H1 (cell line): ENCODE measurements around the gene LAMA4. TPM values are rescaled to one million over a fixed set of nuclear protein-coding genes. Genes with fewer than 3 reads are reported as not detected.

Experiments
- CTCF ChIA-PET: fragments of 300-600 bp; sonication (Branson Sonifier 250); formaldehyde crosslinking; loops from one replicate; lab custom pipeline; 2021; ENCODE audit not compliant: partially characterized antibody; lab: Charles Lee
- POLR2A ChIA-PET: fragments of 300-600 bp; sonication (Branson Sonifier 250); formaldehyde crosslinking; loops from one replicate; lab custom pipeline; 2021; ENCODE audit warnings: inconsistent platforms; ENCODE audit not compliant: partially characterized antibody; lab: Charles Lee
- DNase-seq, 2 experiments: peaks; one replicate each; pipeline versions ENCODE4 v3.0.0 to v3.0.0-alpha.2; 2010 to 2022; ENCODE audit warnings: low spot score in 2 of 2, low read depth in 1 of 2, mixed read lengths in 1 of 2
- FAIRE-seq: peaks from 2 replicates; lab custom pipeline; 2011; peaks lifted over from hg19 to GRCh38; lab: Jason Lieb, UNC
- H2AFZ ChIP-seq: 2 replicates; pipeline ENCODE4 v1.8.1; 2012; ENCODE audit warnings: low read length, inconsistent platforms
- H2AK5ac ChIP-seq: 2 replicates; pipeline ENCODE4 v1.6.1; 2013; ENCODE audit warnings: low read depth, low read length
- H2BK120ac ChIP-seq: replicated peaks from 2 replicates; pipeline ENCODE3; 2013; ENCODE audit warnings: low read depth, low read length, inconsistent platforms
- H2BK12ac ChIP-seq: 2 replicates; pipeline ENCODE4 v1.6.1; 2013; ENCODE audit warnings: low read depth, low read length
- H2BK15ac ChIP-seq: 2 replicates; pipeline ENCODE4 v1.6.1; 2013; ENCODE audit warnings: low read length
- H2BK20ac ChIP-seq: 2 replicates; pipeline ENCODE4 v1.6.1; 2013; ENCODE audit warnings: low read length
- H2BK5ac ChIP-seq: 2 replicates; pipeline ENCODE4 v1.6.1; 2013; ENCODE audit warnings: low read depth, low read length
- H3K14ac ChIP-seq: 2 replicates; pipeline ENCODE4 v1.6.1; 2013; ENCODE audit warnings: inconsistent platforms; ENCODE audit not compliant: insufficient read length
- H3K18ac ChIP-seq: 2 replicates; pipeline ENCODE4 v1.6.1; 2013; ENCODE audit warnings: low read length; ENCODE audit errors: extremely low read depth
- H3K23ac ChIP-seq: 2 replicates; pipeline ENCODE4 v1.6.1; 2013; ENCODE audit warnings: inconsistent platforms; ENCODE audit not compliant: insufficient read length
- H3K23me2 ChIP-seq: 2 replicates; pipeline ENCODE4 v1.6.1; 2013; ENCODE audit warnings: low read depth, low read length
- H3K27ac ChIP-seq: 2 replicates; pipeline ENCODE4 v1.6.1; 2011; ENCODE audit warnings: low read depth, low read length, inconsistent platforms
- H3K27me3 ChIP-seq, 4 experiments: replicated peaks in 1 of 4; 1 replicate in 1 of 4; 2 replicates in 3 of 4; pipeline versions ENCODE4 v1.6.1 to v1.8.1; 2011 to 2013; ENCODE audit warnings: low read length in 3 of 4, mild to moderate bottlenecking in 3 of 4, inconsistent platforms in 2 of 4, mixed read lengths in 2 of 4, moderate library complexity in 1 of 4; ENCODE audit not compliant: control insufficient read depth in 3 of 4, insufficient read depth in 3 of 4; ENCODE audit errors: extremely low read depth in 1 of 4
- H3K36me3 ChIP-seq, 4 experiments: 2 replicates each; pipeline versions ENCODE4 v1.6.1 to v1.8.1; 2011 to 2013; ENCODE audit warnings: mild to moderate bottlenecking in 4 of 4, low read length in 3 of 4, moderate library complexity in 2 of 4, control low read depth in 1 of 4, inconsistent platforms in 1 of 4; ENCODE audit not compliant: insufficient read depth in 4 of 4, control insufficient read depth in 2 of 4
- H3K4ac ChIP-seq: replicated peaks from 2 replicates; pipeline ENCODE3; 2013; ENCODE audit warnings: low read length, low read depth, mixed read lengths, inconsistent platforms; ENCODE audit not compliant: insufficient read length
- H3K4me1 ChIP-seq, 4 experiments: replicated peaks in 1 of 4; 1 replicate in 1 of 4; 2 replicates in 3 of 4; pipeline versions ENCODE4 v1.6.1 to v1.8.1; 2011 to 2013; ENCODE audit warnings: low read length in 3 of 4, inconsistent platforms in 2 of 4, mixed read lengths in 1 of 4; ENCODE audit not compliant: insufficient read depth in 4 of 4, control insufficient read depth in 3 of 4
- H3K4me2 ChIP-seq, 2 experiments: 2 replicates each; pipeline versions ENCODE4 v1.6.1 to v1.8.1; 2011 to 2013; ENCODE audit warnings: low read depth in 2 of 2, low read length in 2 of 2, control low read depth in 1 of 2, inconsistent platforms in 1 of 2, mild to moderate bottlenecking in 1 of 2; ENCODE audit not compliant: insufficient read depth in 1 of 2
- H3K4me3 ChIP-seq, 4 experiments: fragments of 200-600, 300-600 bp in 1 of 4; sonication (generic), shearing (Covaris generic), sonication (Bioruptor Twin) in 1 of 4; 2 replicates each; pipeline versions ENCODE4 v1.5.1 to v1.8.1; 2011 to 2016; ENCODE audit warnings: low read length in 4 of 4, low read depth in 3 of 4, control low read depth in 2 of 4, inconsistent platforms in 2 of 4, mild to moderate bottlenecking in 2 of 4, mixed read lengths in 1 of 4, moderate library complexity in 1 of 4; ENCODE audit not compliant: insufficient read depth in 2 of 4; ENCODE audit errors: extremely low read depth in 1 of 4
- H3K56ac ChIP-seq: replicated peaks from 2 replicates; pipeline ENCODE3; 2013; ENCODE audit warnings: low read depth, mild to moderate bottlenecking, mixed read lengths, low read length, inconsistent platforms; ENCODE audit not compliant: insufficient read length
- H3K79me1 ChIP-seq: 2 replicates; pipeline ENCODE4 v1.6.1; 2013; ENCODE audit warnings: low read depth, low read length, control low read depth
- H3K79me2 ChIP-seq, 2 experiments: 2 replicates each; pipeline versions ENCODE4 v1.6.1 to v1.8.1; 2012 to 2013; ENCODE audit warnings: low read length in 2 of 2, mild to moderate bottlenecking in 2 of 2, inconsistent platforms in 1 of 2; ENCODE audit not compliant: insufficient read depth in 2 of 2, control insufficient read depth in 1 of 2
- H3K9ac ChIP-seq, 4 experiments: replicated peaks in 1 of 4; 1 replicate in 1 of 4; 2 replicates in 3 of 4; pipeline versions ENCODE4 v1.6.1 to v1.8.1; 2011 to 2013; ENCODE audit warnings: low read depth in 3 of 4, low read length in 3 of 4, control low read depth in 2 of 4, mild to moderate bottlenecking in 2 of 4, moderate library complexity in 2 of 4, inconsistent platforms in 1 of 4; ENCODE audit errors: extremely low read depth in 1 of 4
- H3K9me3 ChIP-seq, 2 experiments: 2 replicates each; pipeline versions ENCODE4 v1.6.1 to v1.8.1; 2012 to 2013; ENCODE audit warnings: mild to moderate bottlenecking in 2 of 2, moderate library complexity in 2 of 2, control low read depth in 1 of 2, inconsistent platforms in 1 of 2, low read depth in 1 of 2, low read length in 1 of 2, mixed read lengths in 1 of 2; ENCODE audit not compliant: insufficient read depth in 2 of 2
- H4K20me1 ChIP-seq, 2 experiments: replicated peaks in 1 of 2; 2 replicates each; pipeline versions ENCODE3 to v1.8.1; 2011 to 2013; ENCODE audit warnings: inconsistent platforms in 2 of 2, low read length in 2 of 2, mild to moderate bottlenecking in 1 of 2; ENCODE audit not compliant: insufficient read depth in 2 of 2, control insufficient read depth in 1 of 2
- H4K5ac ChIP-seq: 2 replicates; pipeline ENCODE4 v1.6.1; 2013; ENCODE audit warnings: low read length, low read depth, mixed read lengths, inconsistent platforms; ENCODE audit not compliant: insufficient read length
- H4K8ac ChIP-seq: 2 replicates; pipeline ENCODE4 v1.8.0; 2013; ENCODE audit warnings: mild to moderate bottlenecking, moderate library complexity, low read length, inconsistent platforms; ENCODE audit not compliant: insufficient read depth; ENCODE audit errors: extremely low read depth
- H4K91ac ChIP-seq: replicated peaks from 2 replicates; pipeline ENCODE3; 2013; ENCODE audit warnings: low read length, mixed read lengths, inconsistent platforms; ENCODE audit not compliant: insufficient read length
- ATF3 ChIP-seq: IDR thresholded peaks from 2 replicates; pipeline ENCODE4 v1.6.1; 2011; ENCODE audit warnings: low read depth, mild to moderate bottlenecking, low read length; ENCODE audit not compliant: insufficient read depth
- BACH1 ChIP-seq: IDR thresholded peaks from 2 replicates; pipeline ENCODE4 v1.6.1; 2012; ENCODE audit warnings: low read length, improper control_type of control experiment
- BRCA1 ChIP-seq: IDR thresholded peaks from 2 replicates; pipeline ENCODE4 v1.6.1; 2012; ENCODE audit warnings: low read depth, low read length, improper control_type of control experiment
- CBX8 ChIP-seq: fragments of 300-800, 300-1000 bp; sonication (generic); IDR thresholded peaks from 2 replicates; pipeline ENCODE4 v1.7.1; 2016; ENCODE audit warnings: low read depth, low read length, borderline replicate concordance
- KDM4A ChIP-seq: IDR thresholded peaks from one replicate; pipeline ENCODE4 v1.7.1; 2012; ENCODE audit warnings: low read depth, mild to moderate bottlenecking, moderate library complexity, low read length, inconsistent platforms; ENCODE audit not compliant: severe bottlenecking
- MAFK ChIP-seq: IDR thresholded peaks from 2 replicates; pipeline ENCODE4 v1.6.1; 2012; ENCODE audit warnings: low read depth, mild to moderate bottlenecking, improper control_type of control experiment, low read length
- NANOG ChIP-seq: IDR thresholded peaks from 2 replicates; pipeline ENCODE4 v1.6.1; 2011; ENCODE audit warnings: low read length, low read depth, mild to moderate bottlenecking, inconsistent platforms; ENCODE audit not compliant: insufficient read depth, poor library complexity, severe bottlenecking
- POLR2A ChIP-seq, 2 experiments: IDR thresholded peaks; 1 replicate in 1 of 2; 2 replicates in 1 of 2; pipeline ENCODE4 v1.6.1; 2011; ENCODE audit warnings: low read depth in 2 of 2, low read length in 2 of 2, mild to moderate bottlenecking in 2 of 2; ENCODE audit errors: control extremely low read depth in 1 of 2
- RAD21 ChIP-seq, 2 experiments: IDR thresholded peaks in 1 of 2; conservative IDR thresholded peaks in 1 of 2; 2 replicates each; pipeline ENCODE4 v1.6.1; 2011; ENCODE audit warnings: low read depth in 2 of 2, low read length in 2 of 2, improper control_type of control experiment in 1 of 2, inconsistent platforms in 1 of 2, mild to moderate bottlenecking in 1 of 2, moderate library complexity in 1 of 2
- SIRT6 ChIP-seq: IDR thresholded peaks from one replicate; pipeline ENCODE4 v1.7.1; 2012; ENCODE audit warnings: low read length, inconsistent platforms
- TCF12 ChIP-seq: IDR thresholded peaks from 2 replicates; pipeline ENCODE4 v1.6.1; 2011; ENCODE audit warnings: low read depth, mild to moderate bottlenecking, low read length
- polyA plus RNA-seq, 7 experiments: library from polyadenylated mRNA; depleted of rRNA in 3 of 7; stranded (reverse) in 5 of 7; unstranded in 2 of 7; fragments of >200 nt in 5 of 7; fragments of 200-250 nt in 2 of 7; gene quantifications; 1 replicate in 5 of 7; 2 replicates in 1 of 7; 4 replicates in 1 of 7; pipeline versions ENCODE4 v1.2.1 to v1.2.3, GENCODE V29; 2011 to 2013; ENCODE audit warnings: missing spikeins in 2 of 7, mixed read lengths in 2 of 7
- total RNA-seq: library from RNA; stranded (reverse); fragmentation: NEBNext Ultra II Directional; extraction: Animal tissue kit (Norgen Biotek cat#: 25700); gene quantifications from 2 replicates; pipeline ENCODE4 v1.2.1, GENCODE V29; 2021

Gene LAMA4
- total and polyA plus RNA-seq, 2 of the 8 experiments (the other 6 are each of a cell fraction or from before 2014, with no cell fraction given), result 0.95 to 1.5 TPM

GRCh38 chr6:112206110-112206458 is 48.3 kb downstream of the LAMA4 start:
- no peak overlapping the region for H3K23ac ChIP-seq
- H3K9me3 ChIP-seq, result no peaks in the 10 kb centered on the region
- H4K20me1 ChIP-seq, result no peaks in the 10 kb centered on the region
- 0 out of 2 replicates have a peak overlapping the region, but pooled peaks have one; percentile 56 for H2BK12ac ChIP-seq
- H4K8ac ChIP-seq, result no peak overlapping the region
- H2BK120ac ChIP-seq, result no peak overlapping the region
- H3K23me2 ChIP-seq, result no peaks in the 10 kb centered on the region
- no peak overlapping the region for H3K27ac ChIP-seq
- POLR2A ChIA-PET, result interaction anchor here (0.6 kb wide), 1 partner anchor 62 kb away, joined by 3 read pairs; no protein-coding TSS in a partner anchor
- H3K36me3 ChIP-seq, result no peaks in the 10 kb centered on the region
- H3K79me2 ChIP-seq, result no peaks in the 10 kb centered on the region
- no peak overlapping the region for H3K14ac ChIP-seq
- FAIRE-seq (no peak), DNase-seq (no peak)
- H2BK20ac ChIP-seq, result no peak overlapping the region
- no peak overlapping the region for H3K4ac ChIP-seq
- H3K4me1 ChIP-seq, result peaks cover 0 to 6% (median 2%) of the 10 kb centered on the region in 4 experiments; a peak in 3 of 7 replicates
- H3K79me1 ChIP-seq, result no peaks in the 10 kb centered on the region
- TF ChIP-seq SIRT6 (no peak), POLR2A (IDR thresholded peaks at IDR 0.05; ENCODE audit: control extremely low read depth in 1 of 2, low read depth in 2 of 2, low read length in 2 of 2) (no peak), KDM4A (no peak), ATF3 (no peak), NANOG (no peak), RAD21 (IDR thresholded peaks at IDR 0.05 in 1 of 2, conservative IDR thresholded peaks at IDR 0.05 in 1 of 2; ENCODE audit: low read depth in 2 of 2, low read length in 2 of 2) (no peak), MAFK (no peak), BRCA1 (no peak), CBX8 (no peak), TCF12 (no peak), BACH1 (no peak)
- no peak overlapping the region for H3K56ac ChIP-seq
- CTCF ChIA-PET, result no interaction called here
- H4K91ac ChIP-seq, result no peak overlapping the region
- no peak overlapping the region for H3K4me3 ChIP-seq
- H3K18ac ChIP-seq, result no peak overlapping the region
- H3K9ac ChIP-seq, result no peak overlapping the region
- no peak overlapping the region for H2AFZ ChIP-seq
- no peak overlapping the region for H2BK15ac ChIP-seq
- H3K4me2 ChIP-seq, result no peak overlapping the region
- no peak overlapping the region for H4K5ac ChIP-seq
- no peak overlapping the region for H2AK5ac ChIP-seq
- H3K27me3 ChIP-seq, result no peaks in the 10 kb centered on the region
- H2BK5ac ChIP-seq, result no peak overlapping the region; the same call in 1 of the 2 replicates
